Gastroesophageal sphincter (tissue), 4 donors: ENCODE data around the gene NFKBIE. TPM values are rescaled to one million over a fixed set of nuclear protein-coding genes. Genes with fewer than 3 reads are reported as not detected.
A peak's percentile ranks its signal among the peaks of the same experiment; 100 is the strongest.

Source experiments
- ATAC-seq: fragments of 150-250 bp; one replicate; pipeline ENCODE4 v1.9.1; 2016; ENCODE audit warnings: mild to moderate bottlenecking, moderate library complexity
- H3K27ac ChIP-seq, 4 donors: fragments of 200-600 bp; sonication (generic) in 3 of 4; 1 replicate in 3 of 4; 2 replicates in 1 of 4; pipeline ENCODE4 v1.5.1; 2016 to 2019
- H3K27me3 ChIP-seq: fragments of 200-600 bp; sonication (generic); one replicate; pipeline ENCODE4 v1.5.1; 2019
- H3K36me3 ChIP-seq, 2 donors: fragments of 200-600 bp; sonication (generic); one replicate each; pipeline ENCODE4 v1.5.1; 2019; ENCODE audit warnings: control low read depth in 1 of 2
- H3K4me1 ChIP-seq, 3 donors: fragments of 200-600 bp; sonication (generic); 1 replicate in 2 of 3; 2 replicates in 1 of 3; pipeline ENCODE4 v1.5.1; 2016 to 2019; ENCODE audit warnings: control low read depth in 2 of 3
- H3K4me3 ChIP-seq, 2 donors: fragments of 200-600 bp; sonication (generic); one replicate each; pipeline ENCODE4 v1.5.1; 2019; ENCODE audit warnings: mild to moderate bottlenecking in 1 of 2, moderate library complexity in 1 of 2
- H3K9me3 ChIP-seq, 3 donors: fragments of 200-600 bp; sonication (generic); one replicate each; pipeline ENCODE4 v1.5.1; 2017 to 2019; ENCODE audit warnings: control low read depth in 2 of 3
- CTCF ChIP-seq, 4 experiments: fragments of 200-600 bp in 2 of 4; fragments of 450-650 bp in 2 of 4; sonication (generic) in 1 of 4; IDR thresholded peaks; one replicate each; pipeline ENCODE4 v1.5.1; 2017 to 2019; ENCODE audit warnings: antibody characterized with exemption in 4 of 4, mild to moderate bottlenecking in 2 of 4, moderate library complexity in 2 of 4
- EP300 ChIP-seq: sonication (generic); formaldehyde crosslinking; IDR thresholded peaks from one replicate; pipeline ENCODE4 v1.6.1; 2017; ENCODE audit warnings: antibody characterized with exemption, mild to moderate bottlenecking
- POLR2A ChIP-seq, 2 donors: fragments of 450-650 bp; IDR thresholded peaks; one replicate each; pipeline ENCODE4 v1.6.1; 2017; ENCODE audit warnings: antibody characterized with exemption in 2 of 2, mild to moderate bottlenecking in 2 of 2, moderate library complexity in 1 of 2
- POLR2AphosphoS5 ChIP-seq: sonication (generic); formaldehyde crosslinking; IDR thresholded peaks from one replicate; pipeline ENCODE4 v1.6.1; 2017; ENCODE audit warnings: antibody characterized with exemption
- WGBS, 2 donors: methylation state at CpG; one replicate each; pipeline ENCODE4 v1.1.5; 2018; ENCODE audit warnings: low coverage in 1 of 2; 5-methylcytosine and 5-hydroxymethylcytosine counted together
- total RNA-seq, 4 donors: library from RNA; depleted of rRNA; stranded (reverse); fragments of >200 nt; gene quantifications; one replicate each; pipeline ENCODE4 v1.1.0, GENCODE V29; 2016

NFKBIE gene
- total RNA-seq, 4 donors from 2014 or later, result 4.2 to 13.4 (median 5.7) TPM

- ATAC-seq, result no peak
- H3K4me3 ChIP-seq, result peak overlapping the region in 1 of 2 donors; percentile 59
- peaks cover 51% of the 10 kb centered on the region for H3K27me3 ChIP-seq
- no peaks in the 10 kb centered on the region for H3K9me3 ChIP-seq
- peaks cover 0 to 17% (median 12%) of the 10 kb centered on the region in 3 donors for H3K4me1 ChIP-seq
- TF ChIP-seq CTCF (IDR thresholded peaks at IDR 0.05) (no peak), POLR2A (IDR thresholded peaks at IDR 0.05) (no peak), EP300 (no peak), POLR2AphosphoS5 (no peak)
- H3K27ac ChIP-seq, result no peak overlapping the region
- WGBS, 2 donors, result 20 to 44% methylated on average over 1 to 5 of the region's 20 CpGs
- peaks cover 0 to 32% of the 10 kb centered on the region in 2 donors for H3K36me3 ChIP-seq
Measured at GRCh38 chr6:44298055-44298803, 32.9 kb upstream of the NFKBIE start.

- Histone ChIP-seq H3K36me3 (peaks cover 0 to 24% of the 10 kb centered on the region in 2 donors), H3K4me3 (peak overlapping the region; percentile 30 to 59), H3K27me3 (peaks cover 59% of the 10 kb centered on the region), H3K9me3 (no peaks in the 10 kb centered on the region), H3K4me1 (peaks cover 0 to 17% (median 12%) of the 10 kb centered on the region in 3 donors), H3K27ac (no peak overlapping the region)
- no CpG with 5 or more reads among the region's 86 CpGs for WGBS, 2 donors
- TF ChIP-seq CTCF (IDR thresholded peaks at IDR 0.05), result no peak
- TF ChIP-seq POLR2AphosphoS5, result peak; percentile 17
- peak in 1 of 2 donors; percentile 7 for TF ChIP-seq POLR2A (IDR thresholded peaks at IDR 0.05)
- peak; percentile 80 for ATAC-seq
Measured at GRCh38 chr6:44297063-44298038, 32.0 kb upstream of the NFKBIE start.

GRCh38 chr6:44294832-44295791, 29.8 kb upstream of the NFKBIE start:
- no peak overlapping the region for H3K4me3 ChIP-seq
- TF ChIP-seq EP300 (no peak), POLR2AphosphoS5 (no peak), POLR2A (IDR thresholded peaks at IDR 0.05) (no peak), CTCF (IDR thresholded peaks at IDR 0.05) (no peak)
- no peak for ATAC-seq
- no peaks in the 10 kb centered on the region for H3K9me3 ChIP-seq
- WGBS, 2 donors, result 60 to 73% methylated on average over 4 of the region's 7 CpGs
- peaks cover 0 to 1% of the 10 kb centered on the region in 2 donors for H3K36me3 ChIP-seq
- no peak overlapping the region for H3K27ac ChIP-seq
- peaks cover 82% of the 10 kb centered on the region for H3K27me3 ChIP-seq
- H3K4me1 ChIP-seq, result peaks cover 0 to 17% (median 12%) of the 10 kb centered on the region in 3 donors

GRCh38 chr6:44292661-44293365, 27.5 kb upstream of the NFKBIE start:
- TF ChIP-seq CTCF (IDR thresholded peaks at IDR 0.05) (no peak), POLR2AphosphoS5 (no peak), POLR2A (IDR thresholded peaks at IDR 0.05) (no peak), EP300 (no peak)
- Histone ChIP-seq H3K4me1 (peaks cover 0 to 12% (median 10%) of the 10 kb centered on the region in 3 donors), H3K4me3 (no peak overlapping the region), H3K27me3 (peaks cover 100% of the 10 kb centered on the region), H3K27ac (no peak overlapping the region), H3K36me3 (no peaks in the 10 kb centered on the region), H3K9me3 (no peaks in the 10 kb centered on the region)
- 72% methylated on average over 3 of the region's 4 CpGs; no CpG with 5 or more reads in 1 of the 2 donors for WGBS, 2 donors
- no peak for ATAC-seq
